ENCODE results near the gene MCF2L2. TPM values are rescaled to one million over a fixed set of nuclear protein-coding genes. Genes with fewer than 3 reads are reported as not detected.
A peak's percentile ranks its signal among the peaks of the same experiment; 100 is the strongest.

MCF2L2 gene
- total and polyA plus RNA-seq, 7 experiments from 2014 or later = 0.15 to 4.3 (median 0.47) TPM; not detected in 1

- Histone ChIP-seq H3K27ac (ENCODE audit: low read depth, low read length) (no peak overlapping the region), H3K36me3 (ENCODE audit: control insufficient read depth in 2 of 3, insufficient read depth in 3 of 3, low read length in 3 of 3) (no peaks in the 10 kb centered on the region), H3K27me3 (ENCODE audit: control insufficient read depth in 2 of 2, insufficient read depth in 2 of 2, low read length in 2 of 2) (no peaks in the 10 kb centered on the region), H3K9me3 (ENCODE audit: control insufficient read depth in 2 of 3, low read length in 3 of 3) (no peaks in the 10 kb centered on the region), H3K4me1 (ENCODE audit: control insufficient read depth in 2 of 2, insufficient read depth in 2 of 2, low read length in 2 of 2) (no peaks in the 10 kb centered on the region), H3K4me3 (ENCODE audit: low read length) (no peak overlapping the region)
- Mint-ChIP-seq H3K27me3 (peaks cover 0 to 10% (median 4%) of the 10 kb centered on the region in 5 donors), H3K9me3 (peaks cover 2 to 12% (median 5%) of the 10 kb centered on the region in 11 donors), H3K27ac (no peak overlapping the region), H3K4me3 (no peak overlapping the region), H3K4me1 (peaks cover 0 to 9% (median 7%) of the 10 kb centered on the region in 7 donors), H3K36me3 (peaks cover 0 to 11% (median 3%) of the 10 kb centered on the region in 5 donors)
- ATAC-seq (no peak), DNase-seq (no peak)
- POLR2A ChIA-PET = no interaction called here
- intact Hi-C loops (cut with micrococcal nuclease) = no loop called here
- CTCF ChIA-PET = no interaction called here
Measured at GRCh38 chr3:183340222-183340621, 88.2 kb downstream of the MCF2L2 start.

GRCh38 chr3:183339461-183340086, 88.8 kb downstream of the MCF2L2 start:
- no peak overlapping the region for H3K4me3 Mint-ChIP-seq
- no peak for ATAC-seq

GRCh38 chr3:183338520-183338919, 89.9 kb downstream of the MCF2L2 start:
- H3K27me3 Mint-ChIP-seq = no peaks in the 10 kb centered on the region
- no peak overlapping the region for H3K4me3 Mint-ChIP-seq
- POLR2A ChIA-PET = no interaction called here
- DNase-seq (no peak), ATAC-seq (no peak)
- intact Hi-C loops (cut with micrococcal nuclease) = no loop called here
- peaks cover 0 to 9% (median 7%) of the 10 kb centered on the region in 7 donors for H3K4me1 Mint-ChIP-seq
- Histone ChIP-seq H3K4me1 (ENCODE audit: control insufficient read depth in 2 of 2, insufficient read depth in 2 of 2, low read length in 2 of 2) (no peaks in the 10 kb centered on the region), H3K4me3 (ENCODE audit: low read length) (no peak overlapping the region), H3K27ac (ENCODE audit: low read depth, low read length) (no peak overlapping the region), H3K27me3 (ENCODE audit: control insufficient read depth in 2 of 2, insufficient read depth in 2 of 2, low read length in 2 of 2) (no peaks in the 10 kb centered on the region), H3K9me3 (ENCODE audit: control insufficient read depth in 2 of 3, low read length in 3 of 3) (no peaks in the 10 kb centered on the region), H3K36me3 (ENCODE audit: control insufficient read depth in 2 of 3, insufficient read depth in 3 of 3, low read length in 3 of 3) (no peaks in the 10 kb centered on the region)
- peaks cover 0 to 3% (median 0%) of the 10 kb centered on the region in 5 donors for H3K36me3 Mint-ChIP-seq
- H3K27ac Mint-ChIP-seq = no peak overlapping the region
- peaks cover 0 to 2% (median 0%) of the 10 kb centered on the region in 11 donors for H3K9me3 Mint-ChIP-seq
- CTCF ChIA-PET = no interaction called here

More at GRCh38 chr3:183339461-183340086, 88.8 kb downstream of the MCF2L2 start:
- no peak overlapping the region for H3K27ac ChIP-seq (ENCODE audit: low read depth, low read length)
- peaks cover 0 to 7% (median 0%) of the 10 kb centered on the region in 11 donors for H3K9me3 Mint-ChIP-seq
- no peak overlapping the region for H3K4me3 ChIP-seq (ENCODE audit: low read length)
- H3K4me1 ChIP-seq (ENCODE audit: control insufficient read depth in 2 of 2, insufficient read depth in 2 of 2, low read length in 2 of 2) = no peaks in the 10 kb centered on the region
- CTCF ChIA-PET = no interaction called here
- no peaks in the 10 kb centered on the region for H3K9me3 ChIP-seq (ENCODE audit: control insufficient read depth in 2 of 3, low read length in 3 of 3)
- no peaks in the 10 kb centered on the region for H3K27me3 ChIP-seq (ENCODE audit: control insufficient read depth in 2 of 2, insufficient read depth in 2 of 2, low read length in 2 of 2)
- no peak overlapping the region for H3K27ac Mint-ChIP-seq
- H3K4me1 Mint-ChIP-seq = peaks cover 0 to 9% (median 7%) of the 10 kb centered on the region in 7 donors
- H3K36me3 Mint-ChIP-seq = peaks cover 0 to 6% (median 3%) of the 10 kb centered on the region in 5 donors
- intact Hi-C loops (cut with micrococcal nuclease) = no loop called here
- H3K36me3 ChIP-seq (ENCODE audit: control insufficient read depth in 2 of 3, insufficient read depth in 3 of 3, low read length in 3 of 3) = no peaks in the 10 kb centered on the region
- DNase-seq = no peak
- peaks cover 0 to 5% (median 0%) of the 10 kb centered on the region in 5 donors for H3K27me3 Mint-ChIP-seq
- POLR2A ChIA-PET = no interaction called here

- POLR2A ChIA-PET = no interaction called here
- ATAC-seq = no peak
- H3K27ac ChIP-seq (ENCODE audit: low read depth, low read length) = no peak overlapping the region
- Mint-ChIP-seq H3K27ac (no peak overlapping the region), H3K27me3 (peaks cover 0 to 4% (median 0%) of the 10 kb centered on the region in 5 donors), H3K4me3 (no peak overlapping the region), H3K9me3 (no peaks in the 10 kb centered on the region), H3K4me1 (peaks cover 0 to 11% (median 4%) of the 10 kb centered on the region in 7 donors), H3K36me3 (no peaks in the 10 kb centered on the region)
- DNase-seq = no peak
- H3K4me1 ChIP-seq (ENCODE audit: control insufficient read depth in 2 of 2, insufficient read depth in 2 of 2, low read length in 2 of 2) = no peaks in the 10 kb centered on the region
- no peak overlapping the region for H3K4me3 ChIP-seq (ENCODE audit: low read length)
- no peaks in the 10 kb centered on the region for H3K9me3 ChIP-seq (ENCODE audit: control insufficient read depth in 2 of 3, low read length in 3 of 3)
- H3K36me3 ChIP-seq (ENCODE audit: control insufficient read depth in 2 of 3, insufficient read depth in 3 of 3, low read length in 3 of 3) = no peaks in the 10 kb centered on the region
- H3K27me3 ChIP-seq (ENCODE audit: control insufficient read depth in 2 of 2, insufficient read depth in 2 of 2, low read length in 2 of 2) = no peaks in the 10 kb centered on the region
- intact Hi-C loops (cut with micrococcal nuclease) = no loop called here
- CTCF ChIA-PET = no interaction called here
Measured at GRCh38 chr3:183332487-183332886, 95.9 kb downstream of the MCF2L2 start.

- peak overlapping the region in 1 of 9 donors; percentile 1 for H3K27ac Mint-ChIP-seq
- Histone ChIP-seq H3K9me3 (ENCODE audit: control insufficient read depth in 2 of 3, low read length in 3 of 3) (no peaks in the 10 kb centered on the region), H3K27ac (ENCODE audit: low read depth, low read length) (no peak overlapping the region), H3K4me1 (ENCODE audit: control insufficient read depth in 2 of 2, insufficient read depth in 2 of 2, low read length in 2 of 2) (no peaks in the 10 kb centered on the region), H3K4me3 (ENCODE audit: low read length) (no peak overlapping the region), H3K27me3 (ENCODE audit: control insufficient read depth in 2 of 2, insufficient read depth in 2 of 2, low read length in 2 of 2) (no peaks in the 10 kb centered on the region), H3K36me3 (ENCODE audit: control insufficient read depth in 2 of 3, insufficient read depth in 3 of 3, low read length in 3 of 3) (no peaks in the 10 kb centered on the region)
- CTCF ChIA-PET = no interaction called here
- peak overlapping the region in 1 of 10 donors; percentile 1 for H3K4me3 Mint-ChIP-seq
- DNase-seq (no peak), ATAC-seq (peak; percentile 48)
- H3K9me3 Mint-ChIP-seq = no peaks in the 10 kb centered on the region
- H3K4me1 Mint-ChIP-seq = peaks cover 0 to 14% (median 4%) of the 10 kb centered on the region in 7 donors
- intact Hi-C loops (cut with micrococcal nuclease) = no loop called here
- no peaks in the 10 kb centered on the region for H3K36me3 Mint-ChIP-seq
- H3K27me3 Mint-ChIP-seq = peaks cover 0 to 4% (median 0%) of the 10 kb centered on the region in 5 donors
- POLR2A ChIA-PET = no interaction called here
Measured at GRCh38 chr3:183331498-183331897, 96.9 kb downstream of the MCF2L2 start.

- H3K9me3 ChIP-seq (ENCODE audit: control insufficient read depth in 2 of 3, low read length in 3 of 3) = no peaks in the 10 kb centered on the region
- peak overlapping the region in 1 of 9 donors; percentile 1 for H3K27ac Mint-ChIP-seq
- H3K36me3 Mint-ChIP-seq = no peaks in the 10 kb centered on the region
- no peak overlapping the region for H3K4me3 Mint-ChIP-seq
- no peaks in the 10 kb centered on the region for H3K4me1 ChIP-seq (ENCODE audit: control insufficient read depth in 2 of 2, insufficient read depth in 2 of 2, low read length in 2 of 2)
- intact Hi-C loops (cut with micrococcal nuclease) = no loop called here
- H3K27me3 ChIP-seq (ENCODE audit: control insufficient read depth in 2 of 2, insufficient read depth in 2 of 2, low read length in 2 of 2) = no peaks in the 10 kb centered on the region
- ChIA-PET CTCF (no interaction called here), POLR2A (no interaction called here)
- H3K27me3 Mint-ChIP-seq = peaks cover 0 to 7% (median 0%) of the 10 kb centered on the region in 5 donors
- peaks cover 0 to 15% (median 4%) of the 10 kb centered on the region in 7 donors for H3K4me1 Mint-ChIP-seq
- H3K9me3 Mint-ChIP-seq = no peaks in the 10 kb centered on the region
- no peak overlapping the region for H3K27ac ChIP-seq (ENCODE audit: low read depth, low read length)
- no peak for ATAC-seq
- no peak overlapping the region for H3K4me3 ChIP-seq (ENCODE audit: low read length)
- no peaks in the 10 kb centered on the region for H3K36me3 ChIP-seq (ENCODE audit: control insufficient read depth in 2 of 3, insufficient read depth in 3 of 3, low read length in 3 of 3)
- no peak for DNase-seq
Measured at GRCh38 chr3:183330881-183331280, 97.5 kb downstream of the MCF2L2 start.

GRCh38 chr3:183329543-183329942, 98.9 kb downstream of the MCF2L2 start:
- no peaks in the 10 kb centered on the region for H3K9me3 Mint-ChIP-seq
- H3K36me3 Mint-ChIP-seq = no peaks in the 10 kb centered on the region
- no peak overlapping the region for H3K27ac Mint-ChIP-seq
- ChIA-PET POLR2A (interaction anchor here (0.7 kb wide), 1 partner anchor 109 kb away, joined by 3 read pairs; no protein-coding TSS in a partner anchor), CTCF (no interaction called here)
- Histone ChIP-seq H3K4me3 (ENCODE audit: low read length) (no peak overlapping the region), H3K36me3 (ENCODE audit: control insufficient read depth in 2 of 3, insufficient read depth in 3 of 3, low read length in 3 of 3) (no peaks in the 10 kb centered on the region), H3K27ac (ENCODE audit: low read depth, low read length) (no peak overlapping the region), H3K9me3 (ENCODE audit: control insufficient read depth in 2 of 3, low read length in 3 of 3) (no peaks in the 10 kb centered on the region), H3K4me1 (ENCODE audit: control insufficient read depth in 2 of 2, insufficient read depth in 2 of 2, low read length in 2 of 2) (no peaks in the 10 kb centered on the region), H3K27me3 (ENCODE audit: control insufficient read depth in 2 of 2, insufficient read depth in 2 of 2, low read length in 2 of 2) (no peaks in the 10 kb centered on the region)
- intact Hi-C loops (cut with micrococcal nuclease) = no loop called here
- H3K4me1 Mint-ChIP-seq = peaks cover 0 to 15% (median 4%) of the 10 kb centered on the region in 7 donors
- no peak overlapping the region for H3K4me3 Mint-ChIP-seq
- H3K27me3 Mint-ChIP-seq = peaks cover 0 to 11% (median 0%) of the 10 kb centered on the region in 5 donors
- DNase-seq (no peak), ATAC-seq (no peak)
